Measurements from ENCODE around the gene ABHD2.

DNA sequence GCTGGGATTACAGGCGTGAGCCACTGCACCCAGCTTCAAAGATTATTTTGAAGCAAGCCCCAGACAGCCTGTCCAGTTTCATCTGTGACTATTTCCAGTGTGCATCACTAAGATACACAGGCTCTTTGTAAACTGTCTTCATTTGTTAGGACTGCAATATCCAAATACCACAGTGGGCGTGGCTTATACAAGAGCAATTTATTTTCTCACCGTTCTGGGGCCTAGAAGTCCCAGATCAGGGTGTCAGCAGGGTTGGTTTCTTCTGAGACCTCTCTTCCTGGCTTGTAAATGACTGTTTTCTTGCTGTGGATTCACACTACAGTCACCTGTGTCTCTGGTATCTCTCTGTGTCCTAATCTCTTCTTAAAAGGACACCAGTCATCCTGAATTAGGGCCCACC, 73.4 kb downstream of the ABHD2 start:
- TF ChIP-seq POLR2AphosphoS5 (IDR thresholded peaks at IDR 0.05; ENCODE audit: low read depth) (no peak), JUNB (IDR thresholded peaks at IDR 0.05; ENCODE audit: unreplicated experiment) (no peak), ZNF331 (CRISPR knock-in tag; IDR thresholded peaks at IDR 0.05; ENCODE audit: low read depth) (no peak)
- TF ChIP-seq, protein P1, sequence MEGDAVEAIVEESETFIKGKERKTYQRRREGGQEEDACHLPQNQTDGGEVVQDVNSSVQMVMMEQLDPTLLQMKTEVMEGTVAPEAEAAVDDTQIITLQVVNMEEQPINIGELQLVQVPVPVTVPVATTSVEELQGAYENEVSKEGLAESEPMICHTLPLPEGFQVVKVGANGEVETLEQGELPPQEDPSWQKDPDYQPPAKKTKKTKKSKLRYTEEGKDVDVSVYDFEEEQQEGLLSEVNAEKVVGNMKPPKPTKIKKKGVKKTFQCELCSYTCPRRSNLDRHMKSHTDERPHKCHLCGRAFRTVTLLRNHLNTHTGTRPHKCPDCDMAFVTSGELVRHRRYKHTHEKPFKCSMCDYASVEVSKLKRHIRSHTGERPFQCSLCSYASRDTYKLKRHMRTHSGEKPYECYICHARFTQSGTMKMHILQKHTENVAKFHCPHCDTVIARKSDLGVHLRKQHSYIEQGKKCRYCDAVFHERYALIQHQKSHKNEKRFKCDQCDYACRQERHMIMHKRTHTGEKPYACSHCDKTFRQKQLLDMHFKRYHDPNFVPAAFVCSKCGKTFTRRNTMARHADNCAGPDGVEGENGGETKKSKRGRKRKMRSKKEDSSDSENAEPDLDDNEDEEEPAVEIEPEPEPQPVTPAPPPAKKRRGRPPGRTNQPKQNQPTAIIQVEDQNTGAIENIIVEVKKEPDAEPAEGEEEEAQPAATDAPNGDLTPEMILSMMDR (conservative IDR thresholded peaks at IDR 0.05; ENCODE audit: low read depth in 2 of 2): no peak

All from GM23338 (cell line).